ENCODE results near the gene RPS6KA2. TPM values are rescaled to one million over a fixed set of nuclear protein-coding genes. Genes with fewer than 3 reads are reported as not detected.

The RPS6KA2 gene
- total RNA-seq, 1 donor: 2.4 TPM

GRCh38 chr6:166559662-166560061 lies 67.4 kb downstream of the RPS6KA2 start:
- Histone ChIP-seq H3K4me3 (ENCODE audit: low read length) (no peak overlapping the region), H3K27me3 (ENCODE audit: insufficient read depth, low read length) (no peaks in the 10 kb centered on the region), H3K4me1 (ENCODE audit: insufficient read depth, low read length) (peaks cover 9% of the 10 kb centered on the region), H3K9me3 (ENCODE audit: low read depth, low read length) (no peaks in the 10 kb centered on the region)

DNA sequence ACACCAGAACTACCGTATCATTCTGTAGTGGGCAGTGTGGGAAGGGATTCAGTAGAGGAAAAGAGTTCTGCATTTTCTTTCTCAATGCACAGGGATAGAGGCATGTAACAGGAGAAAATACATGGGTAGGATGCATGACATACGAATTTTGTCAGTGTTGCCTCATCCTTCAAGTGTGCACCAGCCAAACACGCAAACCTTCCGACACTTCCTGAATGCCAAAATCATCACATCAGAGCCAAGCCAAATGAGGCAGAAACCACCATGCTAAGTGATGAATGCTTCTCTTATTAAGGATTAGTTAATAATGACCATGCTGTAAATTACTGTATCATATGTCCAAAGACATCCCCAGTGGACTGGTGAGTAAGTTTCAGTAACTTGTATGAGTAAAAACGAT lies 67.8 kb downstream of the RPS6KA2 start:
- no peaks in the 10 kb centered on the region for H3K27me3 ChIP-seq (ENCODE audit: insufficient read depth, low read length)
- peaks cover 9% of the 10 kb centered on the region for H3K4me1 ChIP-seq (ENCODE audit: insufficient read depth, low read length)
- no peak overlapping the region for H3K4me3 ChIP-seq (ENCODE audit: low read length)
- H3K9me3 ChIP-seq (ENCODE audit: low read depth, low read length): no peaks in the 10 kb centered on the region

- peaks cover 9% of the 10 kb centered on the region for H3K4me1 ChIP-seq (ENCODE audit: insufficient read depth, low read length)
- H3K4me3 ChIP-seq (ENCODE audit: low read length): no peak overlapping the region
- H3K9me3 ChIP-seq (ENCODE audit: low read depth, low read length): no peaks in the 10 kb centered on the region
- H3K27me3 ChIP-seq (ENCODE audit: insufficient read depth, low read length): no peaks in the 10 kb centered on the region
Observed at GRCh38 chr6:166558156-166559005, 68.7 kb downstream of the RPS6KA2 start.

- no peak overlapping the region for H3K4me3 ChIP-seq (ENCODE audit: low read length)
Observed at GRCh38 chr6:166556863-166557322, 70.2 kb downstream of the RPS6KA2 start.

GRCh38 chr6:166556336-166556735 lies 70.7 kb downstream of the RPS6KA2 start:
- H3K4me3 ChIP-seq (ENCODE audit: low read length): no peak overlapping the region
- H3K9me3 ChIP-seq (ENCODE audit: low read depth, low read length): no peaks in the 10 kb centered on the region
- H3K4me1 ChIP-seq (ENCODE audit: insufficient read depth, low read length): peaks cover 9% of the 10 kb centered on the region
- no peaks in the 10 kb centered on the region for H3K27me3 ChIP-seq (ENCODE audit: insufficient read depth, low read length)

More at GRCh38 chr6:166556863-166557322, 70.2 kb downstream of the RPS6KA2 start:
- no peaks in the 10 kb centered on the region for H3K27me3 ChIP-seq (ENCODE audit: insufficient read depth, low read length)
- H3K9me3 ChIP-seq (ENCODE audit: low read depth, low read length): no peaks in the 10 kb centered on the region
- peaks cover 9% of the 10 kb centered on the region for H3K4me1 ChIP-seq (ENCODE audit: insufficient read depth, low read length)

- Histone ChIP-seq H3K4me3 (ENCODE audit: low read length) (no peak overlapping the region), H3K27me3 (ENCODE audit: insufficient read depth, low read length) (no peaks in the 10 kb centered on the region), H3K9me3 (ENCODE audit: low read depth, low read length) (no peaks in the 10 kb centered on the region), H3K4me1 (ENCODE audit: insufficient read depth, low read length) (peaks cover 9% of the 10 kb centered on the region)
Observed at GRCh38 chr6:166555086-166555485, 72.0 kb downstream of the RPS6KA2 start.

DNA sequence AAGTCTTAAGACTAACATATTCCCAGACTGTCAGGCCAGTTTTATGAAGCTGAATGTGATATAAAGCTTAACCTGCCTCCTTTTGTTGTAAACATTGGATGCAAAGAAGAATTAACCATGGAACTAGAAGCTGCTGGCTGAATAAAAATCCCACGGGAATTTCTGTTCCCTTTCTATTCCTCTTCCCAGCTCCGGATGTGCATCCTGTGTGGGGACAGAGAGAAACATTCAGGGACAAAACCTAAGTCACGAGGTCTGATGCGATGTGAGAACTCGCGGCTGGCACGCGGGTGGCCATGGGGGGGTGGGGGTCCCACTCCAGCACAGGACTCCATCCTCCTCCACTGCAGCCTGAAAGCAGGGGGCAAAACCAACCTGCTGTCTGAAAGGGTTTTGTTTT lies 72.7 kb downstream of the RPS6KA2 start:
- Histone ChIP-seq H3K4me1 (ENCODE audit: insufficient read depth, low read length) (peaks cover 9% of the 10 kb centered on the region), H3K9me3 (ENCODE audit: low read depth, low read length) (no peaks in the 10 kb centered on the region), H3K4me3 (ENCODE audit: low read length) (no peak overlapping the region), H3K27me3 (ENCODE audit: insufficient read depth, low read length) (no peaks in the 10 kb centered on the region)

- Histone ChIP-seq H3K9me3 (ENCODE audit: low read depth, low read length) (no peaks in the 10 kb centered on the region), H3K27me3 (ENCODE audit: insufficient read depth, low read length) (no peaks in the 10 kb centered on the region), H3K4me3 (ENCODE audit: low read length) (no peak overlapping the region), H3K4me1 (ENCODE audit: insufficient read depth, low read length) (peaks cover 9% of the 10 kb centered on the region)
Observed at GRCh38 chr6:166553563-166554271, 73.3 kb downstream of the RPS6KA2 start.

- H3K27me3 ChIP-seq (ENCODE audit: insufficient read depth, low read length): no peaks in the 10 kb centered on the region
- peaks cover 9% of the 10 kb centered on the region for H3K4me1 ChIP-seq (ENCODE audit: insufficient read depth, low read length)
- H3K9me3 ChIP-seq (ENCODE audit: low read depth, low read length): no peaks in the 10 kb centered on the region
- H3K4me3 ChIP-seq (ENCODE audit: low read length): no peak overlapping the region
Observed at GRCh38 chr6:166552600-166552999, 74.5 kb downstream of the RPS6KA2 start.

DNA sequence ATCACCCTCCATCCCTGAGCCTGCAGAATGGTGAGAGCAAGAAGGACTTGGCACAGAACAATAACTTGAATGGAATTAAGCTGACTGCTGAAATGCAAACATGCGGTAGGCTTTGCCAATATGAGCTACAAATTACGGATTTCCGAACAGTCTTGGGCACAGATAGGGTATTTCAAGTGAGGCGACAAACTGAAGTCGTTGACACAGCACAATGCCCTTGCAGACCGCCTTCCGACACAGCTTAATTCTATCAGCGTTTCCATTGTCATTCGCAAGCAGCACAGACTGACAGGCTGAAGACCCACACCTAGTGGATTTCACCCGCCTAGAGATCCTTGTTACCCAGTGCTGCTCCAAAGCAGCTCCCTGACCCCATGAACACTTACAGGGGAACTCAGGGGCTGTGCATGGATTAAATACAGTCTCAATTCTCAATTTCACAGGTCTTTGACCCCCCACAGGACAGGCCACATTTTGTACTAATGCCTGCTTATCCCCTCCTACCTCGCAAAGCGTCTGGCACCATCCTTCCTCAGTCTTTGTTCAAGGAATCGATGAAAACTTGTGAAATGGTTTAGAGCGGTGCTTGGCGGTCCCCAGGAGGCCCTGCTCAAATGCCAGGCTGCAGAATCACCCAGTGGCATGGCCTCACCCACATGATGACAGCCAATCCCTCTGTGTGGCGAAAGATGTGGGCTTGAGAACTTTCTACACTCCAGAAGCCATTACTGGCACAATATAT lies 75.1 kb downstream of the RPS6KA2 start:
- Histone ChIP-seq H3K9me3 (ENCODE audit: low read depth, low read length) (no peaks in the 10 kb centered on the region), H3K4me1 (ENCODE audit: insufficient read depth, low read length) (peaks cover 5% of the 10 kb centered on the region), H3K27me3 (ENCODE audit: insufficient read depth, low read length) (no peaks in the 10 kb centered on the region), H3K4me3 (ENCODE audit: low read length) (no peak overlapping the region)

- no peak overlapping the region for H3K4me3 ChIP-seq (ENCODE audit: low read length)
- H3K27me3 ChIP-seq (ENCODE audit: insufficient read depth, low read length): no peaks in the 10 kb centered on the region
- no peaks in the 10 kb centered on the region for H3K9me3 ChIP-seq (ENCODE audit: low read depth, low read length)
- no peaks in the 10 kb centered on the region for H3K4me1 ChIP-seq (ENCODE audit: insufficient read depth, low read length)
Observed at GRCh38 chr6:166546653-166547052, 80.4 kb downstream of the RPS6KA2 start.

DNA sequence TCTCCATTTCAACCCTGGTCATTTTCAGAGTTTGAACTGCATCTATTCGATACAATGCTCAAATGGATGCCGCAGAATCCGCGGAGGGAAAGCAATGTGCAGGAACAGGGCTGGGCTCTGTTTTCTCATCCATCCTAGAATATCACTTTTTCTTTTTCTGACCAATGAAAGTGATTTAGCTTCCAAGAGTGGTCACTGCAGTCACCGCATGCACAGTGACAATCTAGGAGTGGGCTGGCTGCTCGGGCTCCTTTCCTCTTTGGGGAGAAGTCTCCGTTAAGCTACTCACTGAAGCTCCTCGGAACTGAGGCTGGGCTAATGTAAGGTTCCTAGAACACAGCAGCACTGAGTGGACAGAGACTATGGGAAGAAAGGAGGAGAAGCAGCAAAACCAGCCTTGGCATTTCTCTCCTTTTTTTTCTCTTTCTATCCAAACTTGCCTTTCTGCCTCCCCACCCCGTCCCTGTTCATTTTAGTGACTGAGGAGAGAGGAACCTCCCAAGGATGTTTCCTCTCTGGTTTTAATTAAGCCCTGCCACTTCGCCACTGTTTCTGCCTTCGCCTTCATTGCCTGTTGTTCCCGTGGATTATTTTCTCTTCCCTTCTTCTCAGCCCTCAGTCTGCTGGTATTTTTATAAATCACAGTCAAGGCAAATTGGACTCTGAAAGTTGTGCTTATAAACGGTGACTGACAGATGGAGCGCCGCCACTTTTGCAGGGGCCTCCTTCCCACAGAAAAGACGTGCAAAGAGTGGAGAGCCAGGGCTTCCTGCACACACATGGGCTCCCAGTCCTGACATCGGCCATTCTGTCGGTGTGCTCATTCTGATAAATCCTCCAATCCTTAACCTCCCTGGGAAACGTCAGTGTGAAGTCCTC lies 81.7 kb downstream of the RPS6KA2 start:
- Histone ChIP-seq H3K27me3 (ENCODE audit: insufficient read depth, low read length) (no peaks in the 10 kb centered on the region), H3K9me3 (ENCODE audit: low read depth, low read length) (no peaks in the 10 kb centered on the region), H3K4me1 (ENCODE audit: insufficient read depth, low read length) (peaks cover 10% of the 10 kb centered on the region), H3K4me3 (ENCODE audit: low read length) (no peak overlapping the region)

DNA sequence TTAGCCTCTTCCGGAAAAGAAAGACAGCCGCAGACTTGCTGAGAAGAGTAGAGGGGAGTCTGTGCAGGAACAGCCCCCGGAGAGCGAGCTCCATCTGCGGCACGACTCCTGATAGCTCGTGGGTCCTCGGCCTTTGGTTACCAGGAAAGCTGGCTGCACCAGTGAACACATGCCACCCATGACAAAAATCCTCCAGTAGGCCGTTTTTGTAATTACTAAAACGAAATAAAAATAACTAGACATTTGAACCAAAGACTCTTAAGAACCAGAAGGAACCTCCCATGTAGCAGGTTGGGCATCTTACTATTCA lies 82.8 kb downstream of the RPS6KA2 start:
- Histone ChIP-seq H3K9me3 (ENCODE audit: low read depth, low read length) (no peaks in the 10 kb centered on the region), H3K27me3 (ENCODE audit: insufficient read depth, low read length) (no peaks in the 10 kb centered on the region), H3K4me1 (ENCODE audit: insufficient read depth, low read length) (peaks cover 11% of the 10 kb centered on the region), H3K4me3 (ENCODE audit: low read length) (no peak overlapping the region)

DNA sequence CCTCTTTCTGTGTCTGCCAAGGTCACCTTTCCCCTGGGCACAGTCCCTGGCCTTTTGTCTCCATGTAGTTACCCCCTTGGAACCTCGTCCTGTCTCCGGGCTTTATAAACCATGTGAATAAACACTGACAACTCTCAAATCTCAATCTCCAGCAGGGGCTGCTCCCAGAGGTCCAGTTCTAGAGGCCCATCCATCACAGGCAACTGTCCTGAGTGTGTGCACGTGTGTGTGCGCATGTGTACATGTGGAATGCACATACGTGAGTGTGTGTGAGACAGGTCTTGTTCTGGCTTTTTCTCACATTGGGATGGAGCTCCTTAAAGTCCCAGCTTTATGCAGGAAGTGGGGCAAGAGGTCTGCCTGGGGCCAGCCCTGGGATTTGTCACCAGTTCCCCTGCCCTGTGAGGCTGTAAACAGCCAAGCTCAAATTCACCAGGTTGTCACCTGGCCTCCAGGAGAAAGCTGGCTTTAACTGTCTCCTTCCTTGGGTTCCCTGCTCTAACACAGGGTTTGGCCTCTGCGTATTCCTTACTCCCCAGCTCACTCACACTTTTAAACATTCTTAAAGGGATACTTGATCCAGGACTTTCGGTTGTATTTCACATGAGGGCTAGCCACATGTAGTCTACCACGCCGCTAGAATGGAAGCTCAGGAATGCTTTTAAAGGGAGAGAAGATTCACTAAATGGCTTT lies 83.3 kb downstream of the RPS6KA2 start:
- no peak overlapping the region for H3K4me3 ChIP-seq (ENCODE audit: low read length)
- H3K4me1 ChIP-seq (ENCODE audit: insufficient read depth, low read length): peaks cover 11% of the 10 kb centered on the region
- no peaks in the 10 kb centered on the region for H3K9me3 ChIP-seq (ENCODE audit: low read depth, low read length)
- no peaks in the 10 kb centered on the region for H3K27me3 ChIP-seq (ENCODE audit: insufficient read depth, low read length)

All from mononuclear cell (primary cell).